Type B pancreatic cell (in vitro differentiated cells): ENCODE measurements around the gene SMCHD1. TPM values are rescaled to one million over a fixed set of nuclear protein-coding genes. Genes with fewer than 3 reads are reported as not detected.
A peak's percentile ranks its signal among the peaks of the same experiment; 100 is the strongest.
"Not testable (repeated sequence)": the region's sequence is repeated elsewhere in the genome, so short reads cannot be mapped to it uniquely, and the experiment has no call there.

Experiments used
- DNase-seq: peaks from one replicate; pipeline ENCODE4 v3.0.0; 2021; ENCODE audit warnings: mixed read lengths; ENCODE audit not compliant: unreplicated experiment; ENCODE audit errors: extremely low spot score
- H3K27ac Mint-ChIP-seq: 2 replicates; pipeline ENCODE4 v1.8.0; 2021; ENCODE audit warnings: mild to moderate bottlenecking, mixed read lengths
- H3K27me3 Mint-ChIP-seq: 2 replicates; pipeline ENCODE4 v1.8.0; 2021; ENCODE audit warnings: mixed read lengths
- H3K36me3 Mint-ChIP-seq: 2 replicates; pipeline ENCODE4 v1.8.0; 2021; ENCODE audit warnings: mixed read lengths
- H3K4me1 Mint-ChIP-seq: one replicate; pipeline ENCODE4 v1.8.0; 2021; ENCODE audit warnings: mixed read lengths; ENCODE audit not compliant: unreplicated experiment
- H3K4me3 Mint-ChIP-seq: 2 replicates; pipeline ENCODE4 v1.8.0; 2021; ENCODE audit warnings: mild to moderate bottlenecking, mixed read lengths
- H3K9me3 Mint-ChIP-seq: 2 replicates; pipeline ENCODE4 v1.8.0; 2021; ENCODE audit warnings: mixed read lengths
- CTCF ChIP-seq: fragments of 200-600 bp; sonication (generic); conservative IDR thresholded peaks from 2 replicates; pipeline ENCODE4 v1.5.0; 2021; ENCODE audit warnings: antibody characterized with exemption, mild to moderate bottlenecking
- total RNA-seq: library from RNA; stranded (reverse); gene quantifications from 2 replicates; pipeline ENCODE4 v1.2.1, GENCODE V29; 2021; ENCODE audit warnings: low replicate concordance

Gene SMCHD1
- total RNA-seq, 1 donor from 2014 or later = 56.5 TPM

GRCh38 chr18:2797951-2798350 is 142.4 kb downstream of the SMCHD1 start:
- Mint-ChIP-seq H3K9me3 (no peaks in the 10 kb centered on the region), H3K4me1 (no peaks in the 10 kb centered on the region), H3K27ac (no peak overlapping the region), H3K4me3 (no peak overlapping the region), H3K36me3 (peaks cover 36% of the 10 kb centered on the region), H3K27me3 (no peaks in the 10 kb centered on the region)
- TF ChIP-seq CTCF = no peak
- no peak for DNase-seq

- Mint-ChIP-seq H3K27me3 (no peaks in the 10 kb centered on the region), H3K27ac (peak overlapping the region; percentile 24), H3K4me1 (no peaks in the 10 kb centered on the region), H3K9me3 (no peaks in the 10 kb centered on the region), H3K36me3 (peaks cover 38% of the 10 kb centered on the region), H3K4me3 (no peak overlapping the region)
- DNase-seq = no peak
- TF ChIP-seq CTCF = no peak
Measured at GRCh38 chr18:2799369-2799768, 143.8 kb downstream of the SMCHD1 start.

GRCh38 chr18:2805970-2806943 is 150.7 kb downstream of the SMCHD1 start:
- Mint-ChIP-seq H3K4me1 (no peaks in the 10 kb centered on the region), H3K27ac (no peak overlapping the region), H3K9me3 (peaks cover 13% of the 10 kb centered on the region), H3K27me3 (no peaks in the 10 kb centered on the region), H3K36me3 (peaks cover 12% of the 10 kb centered on the region), H3K4me3 (no peak overlapping the region)
- TF ChIP-seq CTCF = no peak
- no peak for DNase-seq

- not testable (repeated sequence) for H3K4me1 Mint-ChIP-seq, H3K4me3 Mint-ChIP-seq, H3K27me3 Mint-ChIP-seq, DNase-seq
- Mint-ChIP-seq H3K27ac (peak overlapping the region; percentile 9), H3K36me3 (peaks cover 12% of the 10 kb centered on the region), H3K9me3 (peaks cover 13% of the 10 kb centered on the region)
Measured at GRCh38 chr18:2808640-2809039, 153.1 kb downstream of the SMCHD1 start.

GRCh38 chr18:2809666-2810183 is 154.2 kb downstream of the SMCHD1 start:
- peaks cover 13% of the 10 kb centered on the region for H3K9me3 Mint-ChIP-seq
- H3K27ac Mint-ChIP-seq, H3K36me3 Mint-ChIP-seq, H3K4me1 Mint-ChIP-seq, DNase-seq, H3K27me3 Mint-ChIP-seq, H3K4me3 Mint-ChIP-seq: not testable (repeated sequence)

GRCh38 chr18:2811416-2811815 is 155.9 kb downstream of the SMCHD1 start:
- H3K9me3 Mint-ChIP-seq = peaks cover 13% of the 10 kb centered on the region
- no peak for TF ChIP-seq CTCF
- H3K36me3 Mint-ChIP-seq = peaks cover 6% of the 10 kb centered on the region

More at GRCh38 chr18:2811416-2811815, 155.9 kb downstream of the SMCHD1 start:
- no peak overlapping the region for H3K4me3 Mint-ChIP-seq
- H3K4me1 Mint-ChIP-seq = no peaks in the 10 kb centered on the region
- no peaks in the 10 kb centered on the region for H3K27me3 Mint-ChIP-seq
- H3K27ac Mint-ChIP-seq = no peak overlapping the region
- no peak for DNase-seq
